ENCODE data around the gene MTA1. TPM values are rescaled to one million over a fixed set of nuclear protein-coding genes. Genes with fewer than 3 reads are reported as not detected.

The MTA1 gene
- total and polyA plus RNA-seq, 10 of the 15 experiments (the other 5 are each of a cell fraction or from before 2014, with no cell fraction given) = 0.14 to 162 (median 30.6) TPM

GRCh38 chr14:105489542-105490266 lies 70.1 kb downstream of the MTA1 start:
- under 1% methylated on average over 30 of the region's 44 CpGs for WGBS (ENCODE audit: insufficient coverage, insufficient replicate concordance, low lambda C conversion rate, missing lambda C conversion rate)
- no peaks in the 10 kb centered on the region; a peak in 1 of 4 replicates for H3K36me3 ChIP-seq (ENCODE audit: control insufficient read depth in 2 of 2, insufficient read depth in 2 of 2, low read length in 1 of 2)
- BruUV-seq (replicated peaks) = no TSS peak
- ChIA-PET POLR2A (interaction anchor here (0.6 to 2.0 kb wide), 5 partner anchors 8 to 124 kb away, joined by 3 to 23 read pairs (median 4); no protein-coding TSS in a partner anchor), CTCF (interaction anchor here (0.6 to 4.4 kb wide), 20 partner anchors 8 to 138 kb away, joined by 3 to 103 read pairs (median 4); partner anchors contain the start of gene TEX22), SMC1A (ENCODE audit: uncharacterized antibody, unreplicated experiment) (interaction anchor here (1.1 to 2.7 kb wide), 5 partner anchors 8 to 119 kb away, joined by 3 to 39 read pairs (median 4); no protein-coding TSS in a partner anchor), RAD21 (ENCODE audit: unreplicated experiment) (interaction anchor here (0.6 to 2.5 kb wide), 8 partner anchors 8 to 197 kb away, joined by 3 to 74 read pairs (median 4); no protein-coding TSS in a partner anchor)
- H3K9me3 ChIP-seq (replicated peaks; ENCODE audit: control insufficient read depth, insufficient read depth, low read length) = no peaks in the 10 kb centered on the region
- H2AFZ ChIP-seq (ENCODE audit: control insufficient read depth, low read depth, low read length) = peak overlapping the region; percentile 80
- in situ Hi-C loops (cut with MboI) = loop anchor here (5.0 kb wide), 1 partner anchor 117 kb away; no protein-coding TSS in a partner anchor
- DNase-seq (ENCODE audit: low read depth, low spot score) (peak; percentile 55), ATAC-seq (peak; percentile 33), FAIRE-seq (peak; percentile 94)
- no peaks in the 10 kb centered on the region for H3K27me3 ChIP-seq (replicated peaks in 1 of 2; ENCODE audit: control insufficient read depth in 2 of 2, insufficient read depth in 2 of 2, low read length in 1 of 2)
- H3K9ac ChIP-seq (ENCODE audit: control insufficient read depth, insufficient read depth, low read length) = peak overlapping the region; percentile 77
- H3K27ac ChIP-seq (ENCODE audit: control insufficient read depth, insufficient read depth) = peak overlapping the region; percentile 67
- H3K4me1 ChIP-seq (ENCODE audit: control insufficient read depth, insufficient read depth, low read length) = peaks cover 28% of the 10 kb centered on the region
- H3K79me2 ChIP-seq (ENCODE audit: control insufficient read depth, insufficient read depth, low read length) = peaks cover 8% of the 10 kb centered on the region
- H4K20me1 ChIP-seq (ENCODE audit: control insufficient read depth, insufficient read depth) = no peaks in the 10 kb centered on the region
- H3K4me3 ChIP-seq = peak overlapping the region; percentile 84
- H3K4me2 ChIP-seq (ENCODE audit: control insufficient read depth, insufficient read depth) = peak overlapping the region; percentile 100
- intact Hi-C loops (cut with micrococcal nuclease; ENCODE audit: unreplicated experiment) = loop anchor here (1.0 to 10.0 kb wide), 6 partner anchors 8 to 425 kb away; partner anchors contain the start of genes BRF1, GPR132 and TMEM121
- no peak for TF ChIP-seq E4F1 (IDR thresholded peaks at IDR 0.05; ENCODE audit: borderline replicate concordance, partially characterized antibody)
- TF ChIP-seq NRF1 (conservative IDR thresholded peaks at IDR 0.05; ENCODE audit: low read depth, low read length) = no peak
- no peak for TF ChIP-seq WRNIP1 (IDR thresholded peaks at IDR 0.05; ENCODE audit: borderline replicate concordance, low read depth, low read length)
- 0 out of 2 replicates have a peak, but pooled peaks have one; percentile 14 for TF ChIP-seq NR2F1 (conservative IDR thresholded peaks at IDR 0.05)
- TF ChIP-seq FOXK2 (IDR thresholded peaks at IDR 0.05) = no peak
- no peak for TF ChIP-seq NFIC (IDR thresholded peaks at IDR 0.05; ENCODE audit: low read depth, low read length)
- TF ChIP-seq YY1 (IDR thresholded peaks at IDR 0.05; ENCODE audit: low read depth, low read length) = peak; percentile 85
- peak; percentile 52; the same call in 1 of the 2 replicates for TF ChIP-seq MTA2 (IDR thresholded peaks at IDR 0.05; ENCODE audit: low read depth)
- TF ChIP-seq DPF2 (IDR thresholded peaks at IDR 0.05) = no peak; the same call in 1 of the 2 replicates
- TF ChIP-seq SKIL (IDR thresholded peaks at IDR 0.05; ENCODE audit: low read depth, poor library complexity, severe bottlenecking) = no peak
- no peak for TF ChIP-seq SMAD1 (IDR thresholded peaks at IDR 0.05; ENCODE audit: low read depth, partially characterized antibody)
- no peak for TF ChIP-seq SREBF1 (IDR thresholded peaks at IDR 0.05; ENCODE audit: low read length)
- TF ChIP-seq BACH1 (IDR thresholded peaks at IDR 0.05; ENCODE audit: borderline replicate concordance) = peak; percentile 52
- TF ChIP-seq SPI1 (IDR thresholded peaks at IDR 0.05; ENCODE audit: borderline replicate concordance, insufficient read depth, low read depth, low read length) = 0 out of 2 replicates have a peak, but pooled peaks have one; percentile 26
- TF ChIP-seq ELK1 (IDR thresholded peaks at IDR 0.05; ENCODE audit: low read depth, low read length) = no peak
